Measurements from ENCODE around the gene CGB2. TPM values are rescaled to one million over a fixed set of nuclear protein-coding genes. Genes with fewer than 3 reads are reported as not detected.
"Not testable (repeated sequence)": the region's sequence is repeated elsewhere in the genome, so short reads cannot be mapped to it uniquely, and the experiment has no call there.

The CGB2 gene
- total RNA-seq, 1 donor from 2014 or later, result not detected

GRCh38 chr19:49004964-49005614 is 26.6 kb upstream of the CGB2 start:
- intact Hi-C loops (cut with DNase I), result no loop called here
- ATAC-seq (no peak), DNase-seq (ENCODE audit: low spot score) (no peak)

GRCh38 chr19:49006905-49007304 is 24.8 kb upstream of the CGB2 start:
- intact Hi-C loops (cut with DNase I), result no loop called here
- DNase-seq (ENCODE audit: low spot score), result no peak
- no peak for ATAC-seq

- ATAC-seq (no peak), DNase-seq (ENCODE audit: low spot score) (no peak)
- intact Hi-C loops (cut with DNase I), result no loop called here
Observed at GRCh38 chr19:49009828-49010227, 21.9 kb upstream of the CGB2 start.

- intact Hi-C loops (cut with DNase I), result no loop called here
- ATAC-seq (no peak), DNase-seq (ENCODE audit: low spot score) (no peak)
Observed at GRCh38 chr19:49010453-49010852, 21.2 kb upstream of the CGB2 start.

GRCh38 chr19:49011194-49011593 is 20.5 kb upstream of the CGB2 start:
- no peak for DNase-seq (ENCODE audit: low spot score)
- ATAC-seq, result no peak
- intact Hi-C loops (cut with DNase I), result no loop called here

GRCh38 chr19:49014123-49014869 is 17.4 kb upstream of the CGB2 start:
- intact Hi-C loops (cut with DNase I), result no loop called here
- ATAC-seq (no peak), DNase-seq (ENCODE audit: low spot score) (no peak)

- intact Hi-C loops (cut with DNase I), result no loop called here
- DNase-seq (ENCODE audit: low spot score), result no peak
- ATAC-seq, result no peak
Observed at GRCh38 chr19:49014870-49015255, 16.8 kb upstream of the CGB2 start.

- DNase-seq (ENCODE audit: low spot score) (no peak), ATAC-seq (no peak)
- intact Hi-C loops (cut with DNase I), result no loop called here
Observed at GRCh38 chr19:49016067-49016839, 15.4 kb upstream of the CGB2 start.

GRCh38 chr19:49017041-49017665 is 14.5 kb upstream of the CGB2 start, which contains the start of gene LHB:
LHB (minus strand) TSS chr19:49017091; CDS start chr19:49017081, 10 bp downstream.
- DNase-seq (ENCODE audit: low spot score) (no peak), ATAC-seq (no peak)
- intact Hi-C loops (cut with DNase I), result no loop called here

GRCh38 chr19:49017666-49018351 is 13.9 kb upstream of the CGB2 start:
- DNase-seq (ENCODE audit: low spot score), result no peak
- peak; percentile 52 for ATAC-seq
- intact Hi-C loops (cut with DNase I), result no loop called here

- peak; percentile 20 for ATAC-seq
- DNase-seq (ENCODE audit: low spot score); intact Hi-C loops (cut with DNase I): not testable (repeated sequence)
Observed at GRCh38 chr19:49018388-49019241, 13.1 kb upstream of the CGB2 start.

- ATAC-seq (peak; percentile 71), DNase-seq (ENCODE audit: low spot score) (peak; percentile 71)
- intact Hi-C loops (cut with DNase I), result no loop called here
Observed at GRCh38 chr19:49019242-49019932, 12.3 kb upstream of the CGB2 start.

- no peak for DNase-seq (ENCODE audit: low spot score)
- no peak for ATAC-seq
- intact Hi-C loops (cut with DNase I), result no loop called here
Observed at GRCh38 chr19:49020342-49020741, 11.3 kb upstream of the CGB2 start.

GRCh38 chr19:49020931-49021895 is 10.5 kb upstream of the CGB2 start:
- no peak for ATAC-seq
- intact Hi-C loops (cut with DNase I), result no loop called here

GRCh38 chr19:49022116-49022515 is 9.6 kb upstream of the CGB2 start:
- DNase-seq (ENCODE audit: low spot score) (no peak), ATAC-seq (no peak)
- intact Hi-C loops (cut with DNase I), result no loop called here

More at GRCh38 chr19:49020931-49021895, 10.5 kb upstream of the CGB2 start:
- no peak for DNase-seq (ENCODE audit: low spot score)

- intact Hi-C loops (cut with DNase I); ATAC-seq; DNase-seq (ENCODE audit: low spot score): not testable (repeated sequence)
Observed at GRCh38 chr19:49024233-49024632, 7.5 kb upstream of the CGB2 start, which contains the start of gene CGB3. CGB3 (minus strand) TSS chr19:49024333; CDS start chr19:49023971, 362 bp downstream.

Measured in sciatic nerve (tissue), 2 donors.